HG03354 (cell line): ENCODE data around the gene BGN.

Source experiments
- ATAC-seq: cut with Tn5 transposase; IDR thresholded peaks from one replicate; pipeline ENCODE4 v1.9.1; 2021; ENCODE audit warnings: mild to moderate bottlenecking; ENCODE audit not compliant: unreplicated experiment, poor library complexity, severe bottlenecking

BGN gene

GRCh38 chrX:153477901-153478300 lies 16.9 kb upstream of the BGN start:
- ATAC-seq = no peak

GRCh38 chrX:153478746-153479145 lies 16.0 kb upstream of the BGN start:
- ATAC-seq = no peak

GRCh38 chrX:153481043-153481442 lies 13.7 kb upstream of the BGN start:
- ATAC-seq = no peak

GRCh38 chrX:153482376-153483015 lies 12.3 kb upstream of the BGN start:
- no peak for ATAC-seq

GRCh38 chrX:153485396-153486080 lies 9.2 kb upstream of the BGN start:
- ATAC-seq = no peak

- ATAC-seq = no peak
Observed at GRCh38 chrX:153486171-153486570, 8.6 kb upstream of the BGN start.

GRCh38 chrX:153487590-153488071 lies 7.1 kb upstream of the BGN start:
- no peak for ATAC-seq

GRCh38 chrX:153488231-153488914 lies 6.4 kb upstream of the BGN start:
- ATAC-seq = no peak

GRCh38 chrX:153490217-153490930 lies 4.4 kb upstream of the BGN start:
- no peak for ATAC-seq

GRCh38 chrX:153491351-153491914 lies 3.3 kb upstream of the BGN start:
- ATAC-seq = no peak

- no peak for ATAC-seq
Observed at GRCh38 chrX:153491918-153492317, 2.9 kb upstream of the BGN start.

GRCh38 chrX:153492543-153492942 lies 2.2 kb upstream of the BGN start:
- ATAC-seq = no peak

GRCh38 chrX:153493085-153493484 lies 1.7 kb upstream of the BGN start:
- ATAC-seq = no peak

- ATAC-seq = no peak
Observed at GRCh38 chrX:153494061-153494460, 719 bp upstream of the BGN start.

- no peak for ATAC-seq
Observed at GRCh38 chrX:153495362-153495751, 577 bp downstream of the BGN start.

GRCh38 chrX:153495903-153496589 lies 1.3 kb downstream of the BGN start:
- ATAC-seq = no peak

- ATAC-seq = no peak
Observed at GRCh38 chrX:153496590-153496959, 1.8 kb downstream of the BGN start.

GRCh38 chrX:153498453-153498852 lies 3.7 kb downstream of the BGN start:
- ATAC-seq = no peak

GRCh38 chrX:153499341-153499740 lies 4.6 kb downstream of the BGN start:
- ATAC-seq = no peak

GRCh38 chrX:153499876-153500275 lies 5.1 kb downstream of the BGN start:
- no peak for ATAC-seq
